HT1080 (cell line): ENCODE data around the gene GRID1. TPM values are rescaled to one million over a fixed set of nuclear protein-coding genes. Genes with fewer than 3 reads are reported as not detected.

Source experiments
- DNase-seq: peaks from one replicate; pipeline ENCODE4 v3.0.0-alpha.2; 2015; ENCODE audit warnings: low read depth
- total RNA-seq: library from RNA; depleted of rRNA; stranded (reverse); fragments of >200 nt; shearing (Covaris generic); gene quantifications from 2 replicates; pipeline ENCODE4 v1.2.3, GENCODE V29; 2014

The GRID1 gene
- total RNA-seq, 1 experiment from 2014 or later, result 5.4 TPM

DNA sequence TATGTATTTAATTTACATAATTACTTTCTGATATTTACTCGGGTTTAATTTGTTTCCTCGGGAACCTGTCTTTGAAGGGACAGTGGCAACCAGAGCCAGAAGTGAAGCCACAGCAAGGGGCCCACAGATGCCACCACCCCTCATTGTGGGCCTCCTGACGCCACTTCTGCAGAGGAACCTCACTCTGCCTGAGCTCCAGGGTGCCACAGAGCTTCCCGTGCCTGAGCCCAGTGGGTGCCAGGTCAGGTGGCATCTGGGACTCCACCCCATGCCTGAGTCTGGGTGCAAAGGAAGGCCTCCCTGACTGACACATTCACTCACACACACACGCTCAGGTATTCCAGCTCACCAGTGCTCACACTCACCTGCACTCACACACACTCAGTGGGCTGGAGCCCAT lies 213.7 kb downstream of the GRID1 start:
- no peak for DNase-seq

DNA sequence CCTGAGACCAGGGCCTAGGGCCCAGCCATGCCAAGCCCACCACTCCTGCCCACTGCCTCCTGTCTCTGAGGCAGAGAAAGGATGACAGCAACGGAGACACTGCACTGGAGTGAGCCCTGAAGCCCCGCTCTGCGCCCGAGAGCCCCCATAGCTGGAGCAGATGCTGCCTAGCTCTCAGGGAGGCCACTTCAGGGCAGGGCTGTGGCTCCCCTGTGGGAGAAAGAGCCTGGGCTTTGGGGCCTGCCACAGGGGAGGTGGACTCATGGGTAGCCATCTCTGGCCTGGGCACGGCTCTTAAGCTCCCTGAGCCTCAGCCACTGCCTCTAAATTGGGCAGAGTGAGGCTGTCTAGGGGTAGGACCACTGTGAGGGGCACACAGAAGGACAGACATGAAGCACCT lies 214.2 kb downstream of the GRID1 start:
- DNase-seq, result no peak

DNA sequence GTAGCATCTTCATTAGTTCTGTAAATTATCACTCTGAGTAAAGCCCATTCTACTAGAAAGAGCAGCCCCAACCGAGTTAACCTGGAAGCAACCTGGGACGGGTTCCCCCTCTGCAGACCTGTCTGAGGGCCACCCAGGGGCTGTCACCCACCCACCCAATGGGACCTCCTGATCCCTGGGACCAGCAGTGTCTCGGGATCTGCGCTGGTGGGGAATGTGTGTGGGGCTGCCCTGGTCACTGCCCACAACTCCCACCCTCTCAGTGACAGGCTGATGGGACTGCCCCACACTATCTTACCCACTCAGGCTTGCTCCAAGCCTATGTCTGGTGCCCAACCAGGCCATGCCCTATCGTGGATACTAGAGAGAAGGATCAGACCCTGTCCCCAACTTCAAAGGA lies 215.0 kb downstream of the GRID1 start:
- DNase-seq, result no peak

DNA sequence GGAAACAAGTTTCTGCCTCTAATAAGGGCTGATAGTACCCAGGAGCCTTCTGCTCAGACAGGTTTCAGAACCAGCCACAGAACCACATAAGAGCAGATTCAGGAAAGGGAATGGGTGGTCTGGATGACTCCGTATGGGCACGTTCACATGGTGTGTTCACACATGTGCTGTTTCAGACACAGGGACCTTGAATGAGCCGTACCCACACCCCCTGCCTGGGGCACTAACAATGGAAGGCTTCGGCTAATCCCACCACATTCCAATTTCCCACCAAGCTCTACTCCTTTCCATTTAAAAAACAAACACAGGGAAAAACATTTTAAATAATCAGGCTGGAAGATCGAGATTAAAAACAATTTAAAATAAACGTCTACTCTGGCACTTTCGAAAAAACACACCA lies 217.3 kb downstream of the GRID1 start:
- DNase-seq, result no peak

DNA sequence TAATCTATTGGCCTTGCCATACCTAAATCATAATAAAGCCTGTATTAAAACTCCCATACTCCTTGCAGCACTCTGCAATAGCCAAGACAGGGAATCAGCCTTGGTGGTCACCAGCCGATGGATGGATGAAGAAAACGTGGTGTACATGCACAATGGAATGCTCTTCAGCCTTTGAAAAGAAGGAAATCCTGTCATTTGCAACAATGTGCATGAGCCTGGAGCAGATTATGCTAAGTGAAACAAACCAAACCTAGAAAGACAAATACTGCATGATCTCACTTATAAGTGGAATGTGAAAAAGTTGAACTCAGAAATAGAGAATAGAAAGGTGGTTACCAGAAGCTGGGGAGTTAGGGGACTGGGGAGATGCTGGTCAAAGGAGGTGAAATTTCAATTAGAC lies 218.5 kb downstream of the GRID1 start:
- no peak for DNase-seq

DNA sequence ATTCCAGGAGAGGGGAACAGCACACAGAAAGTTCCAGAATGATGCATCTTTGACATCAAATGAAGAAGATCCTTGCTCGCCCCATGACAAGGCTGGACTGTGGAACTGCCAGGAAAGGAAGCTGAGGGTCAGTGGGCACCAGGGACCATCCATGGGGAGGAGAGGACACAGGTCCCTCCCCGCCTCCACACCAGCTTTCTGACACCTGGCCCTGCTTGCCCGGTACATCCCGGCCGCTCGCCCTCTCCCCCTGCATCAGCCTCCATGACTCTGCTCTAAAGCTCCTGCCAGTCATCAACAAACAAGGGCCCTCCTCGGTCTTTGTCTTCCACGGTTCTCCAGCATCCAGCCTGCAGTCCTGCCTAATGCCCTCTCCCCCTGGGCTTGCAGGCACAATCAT lies 222.3 kb downstream of the GRID1 start:
- no peak for DNase-seq

DNA sequence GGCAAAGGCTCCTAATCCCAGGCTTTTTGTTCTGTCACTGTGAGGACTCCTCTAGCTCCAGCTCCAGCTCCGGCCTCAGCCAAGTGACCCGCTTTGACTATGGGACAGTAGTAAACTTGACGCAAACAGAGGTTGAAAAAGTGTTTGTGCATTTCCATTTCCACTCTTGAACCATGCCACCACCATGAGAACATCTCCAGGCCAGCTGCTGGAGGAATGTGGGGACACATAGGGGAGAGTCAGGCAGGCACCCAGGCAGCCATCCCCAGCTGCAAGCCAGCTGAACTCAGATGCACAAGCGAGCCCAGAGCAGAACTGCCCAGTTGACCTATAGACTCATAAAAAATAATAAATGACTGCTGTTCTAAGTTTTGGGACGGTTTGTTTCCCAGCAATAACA lies 224.7 kb downstream of the GRID1 start:
- no peak for DNase-seq

DNA sequence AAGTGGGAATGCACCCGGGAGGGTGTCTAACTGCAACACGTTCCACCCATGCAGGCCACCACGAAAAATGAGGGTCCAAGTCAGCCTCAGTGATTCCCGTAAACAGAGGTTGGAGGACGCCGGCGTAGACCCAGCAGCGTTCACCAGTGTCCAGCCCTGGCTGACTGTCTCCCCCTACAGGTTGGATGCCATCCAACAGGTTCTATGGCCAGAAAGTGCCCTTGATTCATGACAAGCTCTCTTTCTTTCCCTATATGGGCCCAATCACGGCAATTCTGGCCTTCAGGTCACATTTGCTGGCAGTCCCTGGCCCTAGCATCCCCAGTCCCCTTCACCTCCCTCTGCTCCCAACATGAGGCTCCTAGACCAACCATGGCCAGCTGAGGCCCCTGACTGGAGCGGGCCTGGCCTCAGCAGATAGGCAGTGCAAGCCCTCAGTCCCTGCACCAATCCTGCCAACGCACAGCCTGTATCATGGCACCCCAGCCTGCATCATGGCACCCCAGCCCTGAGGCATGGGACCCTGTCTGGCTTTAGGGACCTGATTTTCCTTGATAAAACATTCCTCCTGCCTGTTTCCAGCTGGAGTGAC lies 227.4 kb downstream of the GRID1 start:
- DNase-seq, result no peak

DNA sequence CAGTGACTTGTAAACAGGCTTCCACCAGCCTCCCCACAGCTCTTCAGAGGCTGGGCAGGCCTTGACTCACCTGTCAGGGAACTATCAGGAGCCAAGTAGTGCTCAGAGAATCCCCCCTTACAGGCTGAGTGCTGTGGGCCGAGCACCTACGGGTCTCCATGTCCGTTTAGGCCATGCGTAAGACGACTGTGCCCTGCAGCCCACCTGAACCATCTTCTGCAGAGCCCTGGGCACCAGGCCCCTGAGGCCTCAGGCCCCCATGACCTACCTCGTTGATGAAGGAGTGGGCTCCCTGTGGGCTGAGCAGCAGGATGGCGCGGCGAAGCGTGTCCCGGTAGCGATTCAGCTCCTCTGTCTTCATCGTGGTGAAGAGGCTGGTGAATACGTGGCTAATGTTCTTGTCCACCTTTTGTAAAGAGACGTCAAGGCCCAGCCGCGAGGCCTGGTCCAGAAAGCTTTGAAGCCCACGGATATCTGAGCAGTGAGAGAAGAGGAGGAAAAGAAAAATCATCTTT lies 228.0 kb downstream of the GRID1 start:
- DNase-seq, result no peak

DNA sequence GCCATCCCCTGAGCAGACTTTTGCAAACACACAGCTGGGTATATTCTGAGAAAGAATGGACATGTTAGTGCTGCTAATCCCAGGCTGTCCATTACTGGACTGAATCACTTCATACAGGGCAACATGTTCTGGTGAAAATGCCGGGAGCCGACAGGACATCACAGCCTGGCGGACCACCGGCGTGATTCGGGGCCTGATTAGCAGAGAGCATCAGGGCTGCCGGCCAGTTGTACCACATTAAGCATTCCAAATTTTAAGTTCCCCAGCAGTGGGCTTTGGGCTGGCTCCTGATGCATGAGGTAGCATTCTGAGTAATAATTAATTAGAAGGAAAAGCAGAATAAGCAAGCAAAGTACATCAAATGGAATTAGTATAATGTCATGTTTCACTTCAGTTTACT lies 229.0 kb downstream of the GRID1 start:
- no peak for DNase-seq

DNA sequence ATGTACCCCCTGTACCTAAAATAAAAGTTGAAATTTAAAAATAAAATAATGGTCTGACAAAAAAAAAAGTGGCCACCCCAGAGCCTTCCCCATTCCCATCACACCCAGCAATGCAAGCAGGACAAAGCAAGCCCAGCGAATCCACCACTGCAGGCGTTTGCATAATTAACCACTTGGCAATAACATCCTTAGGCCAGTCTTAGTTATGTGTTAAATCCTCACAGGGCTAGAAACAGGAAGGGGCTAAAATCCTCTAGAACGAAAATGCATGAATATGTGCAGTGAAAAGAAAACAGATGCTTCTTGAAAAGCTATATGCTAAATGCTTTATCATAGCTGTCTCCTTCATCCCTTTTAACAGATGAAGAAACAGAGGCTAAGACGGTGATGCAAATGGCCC lies 229.7 kb downstream of the GRID1 start:
- no peak for DNase-seq

DNA sequence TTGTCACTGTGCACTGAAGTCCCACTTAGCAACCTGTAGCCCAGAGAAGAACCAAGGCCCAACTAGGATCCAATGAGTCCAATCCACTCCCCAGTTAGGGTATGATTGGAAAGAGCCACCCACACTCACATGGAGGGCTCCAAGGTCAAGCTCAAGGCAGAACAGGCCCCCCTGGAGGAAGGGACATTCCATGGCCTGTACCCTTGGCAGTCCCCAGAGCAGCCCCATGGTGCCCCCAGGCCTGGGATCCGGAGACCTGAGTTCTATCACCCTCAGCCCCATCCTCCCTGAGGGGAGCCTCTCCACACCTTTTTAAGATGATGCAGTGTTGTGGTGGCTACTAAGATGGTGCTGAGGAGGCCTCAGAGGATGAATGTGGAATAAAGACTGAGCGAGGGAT lies 231.4 kb downstream of the GRID1 start:
- DNase-seq, result no peak

DNA sequence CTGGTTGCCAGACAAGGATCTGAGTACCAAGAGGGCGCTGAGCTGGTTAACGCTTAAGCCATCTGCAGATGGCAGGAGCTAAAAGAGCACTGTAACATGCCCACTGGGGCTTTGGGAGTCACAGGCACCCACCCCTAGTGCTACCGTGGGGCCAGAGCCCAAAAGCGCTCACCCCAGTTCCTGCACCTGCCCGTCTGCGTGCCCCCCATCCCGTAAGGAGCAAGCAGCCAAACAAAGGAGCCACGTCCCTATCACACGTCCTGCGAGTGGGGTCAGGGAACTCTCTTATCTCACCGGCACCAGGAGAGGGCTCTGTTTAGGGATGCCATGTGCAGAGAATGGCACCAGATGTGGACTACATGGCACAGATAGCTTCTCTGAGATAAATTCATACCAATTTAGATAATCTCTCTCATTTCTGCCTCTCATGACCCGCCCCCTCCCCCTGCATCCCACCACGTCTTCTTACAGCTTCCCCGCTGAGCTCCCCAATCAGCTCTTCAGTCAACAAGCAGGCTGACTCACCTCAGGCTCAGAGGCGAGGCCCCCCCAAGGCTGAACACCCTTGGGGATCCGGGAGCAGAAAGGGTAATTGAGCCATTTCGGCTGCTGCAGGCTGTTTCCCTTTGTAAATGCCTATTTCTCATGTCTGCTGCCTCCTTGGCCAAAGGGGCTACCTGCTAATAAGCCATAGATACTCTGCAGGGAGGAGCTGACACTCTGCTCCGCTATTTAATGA lies 235.7 kb downstream of the GRID1 start:
- no peak for DNase-seq

DNA sequence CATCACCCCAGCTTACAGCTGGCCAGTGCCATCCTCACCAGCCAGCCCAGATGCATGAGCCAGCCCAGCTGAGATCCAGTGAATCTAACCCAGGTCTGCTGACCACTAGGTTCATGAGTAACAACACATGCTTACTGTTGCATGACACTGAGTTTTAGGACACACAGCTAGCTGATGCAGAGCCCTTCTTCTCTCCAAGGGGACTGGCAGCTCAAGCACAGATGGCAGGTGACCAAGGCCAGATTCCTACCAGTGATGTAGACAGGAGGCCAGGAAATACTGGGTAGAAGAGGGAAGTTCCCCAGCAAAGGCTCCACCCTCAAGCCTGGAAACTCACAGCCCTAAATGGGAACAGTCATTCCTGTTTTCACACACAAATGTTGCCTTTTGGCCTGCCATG lies 236.6 kb downstream of the GRID1 start:
- no peak for DNase-seq

DNA sequence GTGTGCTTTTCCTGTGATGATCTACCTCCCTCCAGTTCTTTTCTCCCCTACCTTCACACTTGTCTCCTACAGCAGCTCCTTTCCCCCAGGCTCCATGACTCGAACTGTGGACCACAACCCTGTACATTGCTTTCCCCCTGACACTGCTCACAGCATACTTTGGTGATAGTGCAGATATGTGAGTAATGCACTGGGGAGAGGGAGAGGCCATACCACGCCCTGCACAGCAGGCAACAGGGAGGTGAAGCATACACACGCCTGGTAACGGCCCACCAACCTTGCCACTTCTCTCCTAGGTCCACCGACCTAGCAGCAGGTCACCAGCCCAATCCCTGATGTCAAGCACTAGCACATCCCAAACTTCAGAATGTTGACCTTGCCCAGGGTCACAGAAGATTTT lies 238.2 kb downstream of the GRID1 start:
- no peak for DNase-seq

DNA sequence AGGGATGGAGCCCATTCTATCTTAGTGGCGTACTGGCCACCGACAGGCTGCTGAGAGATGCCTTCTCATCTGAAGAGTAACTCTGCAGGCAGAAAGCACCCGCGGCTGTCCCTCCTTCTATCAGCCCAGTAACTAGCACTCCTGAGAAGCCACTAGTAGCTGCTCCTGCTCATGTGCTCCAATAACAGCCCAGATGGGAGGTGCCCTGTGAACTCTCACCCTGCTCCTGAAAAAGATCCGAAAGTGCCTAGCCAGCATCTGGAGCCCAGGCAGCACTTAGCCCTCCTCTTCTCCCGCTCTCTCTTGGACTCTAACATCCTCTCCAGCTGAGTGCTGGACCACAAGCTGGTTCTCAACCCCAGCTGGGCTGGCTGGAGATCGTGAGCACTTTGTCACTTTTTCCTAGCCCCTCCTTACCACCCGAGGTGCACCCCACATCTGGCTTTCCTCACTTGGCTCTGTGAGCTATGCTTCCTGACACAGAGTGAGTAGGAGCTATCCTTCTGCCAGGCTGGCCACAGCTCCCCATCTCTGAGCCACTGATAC lies 239.2 kb downstream of the GRID1 start:
- DNase-seq, result no peak

DNA sequence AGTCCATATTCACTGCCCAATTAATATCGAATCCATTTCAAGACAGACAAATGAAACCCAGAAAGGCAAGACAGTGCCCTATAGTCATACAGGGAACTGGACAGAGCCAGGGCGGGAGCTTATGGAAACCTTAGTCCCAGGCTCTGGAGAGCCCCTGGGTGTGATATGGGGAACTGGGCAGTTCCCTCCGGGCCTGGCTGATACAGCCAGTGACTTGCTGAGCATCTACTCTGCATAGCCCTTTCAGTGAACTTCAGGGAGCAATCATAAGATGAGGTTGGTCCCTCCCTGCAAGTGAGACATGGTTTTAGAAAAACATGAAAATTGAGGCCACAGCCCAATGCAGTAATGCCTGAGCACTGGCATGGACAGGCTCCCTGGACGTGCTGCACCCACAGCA lies 241.9 kb downstream of the GRID1 start:
- no peak for DNase-seq

DNA sequence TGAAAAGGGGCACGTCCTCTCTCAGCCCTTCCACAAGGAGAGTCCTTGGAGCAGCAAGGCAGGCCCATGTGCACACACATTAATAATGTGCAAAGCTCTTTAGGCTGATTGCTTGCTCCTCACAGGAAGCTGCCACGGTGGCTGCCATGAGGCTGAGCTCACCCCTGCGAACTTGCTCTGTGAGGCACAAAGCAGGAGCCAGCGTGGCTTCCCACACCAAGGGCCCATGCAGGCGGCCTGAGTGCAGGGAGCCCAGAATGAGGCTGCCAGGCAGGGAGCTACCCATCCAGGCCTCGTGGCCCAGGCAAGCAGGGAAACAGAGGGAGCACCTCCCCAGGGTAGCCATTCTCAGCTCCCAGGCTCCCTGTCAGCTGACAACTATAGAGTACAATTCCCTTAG lies 242.9 kb downstream of the GRID1 start:
- no peak for DNase-seq

DNA sequence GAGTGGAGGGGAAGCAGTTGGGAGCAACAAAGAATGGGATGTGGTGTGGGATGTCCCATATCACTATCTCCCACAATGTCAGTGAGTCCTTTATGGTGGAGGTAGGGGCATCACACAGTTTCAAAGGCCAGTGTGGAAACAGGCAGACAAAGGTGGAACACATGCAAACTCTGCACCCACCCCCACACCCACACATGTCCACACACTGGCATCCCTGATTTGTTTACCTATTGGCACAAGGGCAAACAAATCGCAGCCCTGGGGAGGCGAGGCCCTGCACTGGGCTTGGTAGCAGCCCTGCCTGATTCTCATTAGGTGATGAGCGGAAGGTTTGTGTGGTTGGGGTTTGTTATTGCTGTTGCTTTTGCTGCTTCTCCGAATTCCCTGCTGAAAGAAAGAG lies 243.3 kb downstream of the GRID1 start:
- DNase-seq, result no peak

DNA sequence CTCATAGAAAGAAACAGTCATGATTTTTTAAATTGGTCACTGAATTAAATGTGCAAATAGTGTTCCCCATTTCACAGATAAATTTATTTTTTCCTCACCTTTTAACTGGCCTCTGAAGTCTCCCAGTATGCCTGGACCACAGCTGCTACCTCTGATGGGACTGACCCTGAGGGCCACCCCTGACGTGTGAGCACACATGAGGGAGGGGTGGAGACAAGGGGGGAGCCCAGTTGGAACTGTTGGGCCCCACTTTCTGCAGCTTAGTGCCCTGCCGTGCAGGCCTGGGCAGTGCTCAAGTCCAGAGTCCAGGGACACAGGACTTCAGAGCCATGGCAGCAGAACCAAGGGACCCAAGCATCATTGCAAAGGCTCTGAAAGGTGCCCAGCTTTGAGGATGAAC lies 243.9 kb downstream of the GRID1 start:
- DNase-seq, result no peak

DNA sequence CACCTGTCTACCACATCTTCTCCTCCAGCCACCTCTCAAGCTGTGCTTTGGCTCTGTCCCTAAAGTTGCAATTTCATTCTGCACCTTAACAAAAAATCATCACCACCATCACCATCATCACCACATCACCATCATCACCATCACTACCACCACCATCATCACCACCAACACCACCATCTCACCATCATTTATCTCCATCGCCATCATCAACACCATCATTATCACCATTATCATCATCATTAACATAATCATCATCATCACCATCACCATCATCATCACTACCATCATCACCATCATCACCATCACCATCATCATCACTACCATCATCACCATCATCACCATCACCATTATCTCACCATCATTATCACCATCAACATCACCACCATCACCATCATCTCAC lies 245.4 kb downstream of the GRID1 start:
- no peak for DNase-seq

DNA sequence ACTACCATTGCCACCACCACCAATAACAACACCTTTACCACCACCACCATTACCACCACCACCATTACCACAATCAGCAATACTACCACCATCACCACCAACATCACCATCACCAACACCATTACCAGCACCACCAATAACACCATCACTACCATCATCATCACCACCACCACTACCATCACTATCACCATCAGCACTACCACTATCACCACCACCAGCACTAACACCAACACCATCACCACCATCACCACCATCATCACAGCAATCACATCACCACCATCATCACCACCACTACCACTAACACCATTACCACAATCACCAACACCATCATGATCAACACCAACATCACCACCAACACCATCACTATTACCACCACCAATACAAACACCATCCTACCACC lies 249.5 kb downstream of the GRID1 start:
- no peak for DNase-seq

DNA sequence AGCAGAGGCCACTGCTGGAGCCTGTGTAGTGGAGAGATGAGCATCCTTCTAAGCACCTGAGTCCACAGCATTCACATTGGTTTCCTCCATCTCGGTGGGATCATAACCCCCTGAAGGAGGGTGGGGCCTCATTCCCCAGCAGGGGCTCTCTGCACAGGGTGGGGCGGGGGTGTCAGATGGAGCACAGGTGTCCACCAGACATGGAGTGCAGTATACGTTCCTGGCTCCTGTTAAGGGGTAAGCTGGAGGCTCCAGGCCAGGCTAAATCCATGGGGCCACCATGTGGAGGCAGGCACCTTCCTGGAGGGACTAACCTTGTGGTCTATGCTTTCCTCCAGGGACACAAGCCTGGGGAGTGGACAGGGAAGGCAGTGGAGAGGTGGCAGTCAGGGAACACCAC lies 252.6 kb downstream of the GRID1 start:
- no peak for DNase-seq
